NT2/D1 (cell line): ENCODE data around the gene CELA3B.
"Not testable (repeated sequence)": the region's sequence is repeated elsewhere in the genome, so short reads cannot be mapped to it uniquely, and the experiment has no call there.

Experiments used
- DNase-seq: peaks from one replicate; pipeline ENCODE4 v3.0.0-alpha.2; 2011; ENCODE audit warnings: low read depth, low spot score
- H3K27me3 ChIP-seq: 2 replicates; pipeline ENCODE4 v1.6.0; 2011; ENCODE audit warnings: mild to moderate bottlenecking; ENCODE audit not compliant: insufficient read length, insufficient read depth
- H3K36me3 ChIP-seq: 2 replicates; pipeline ENCODE4 v1.6.1; 2011; ENCODE audit warnings: mild to moderate bottlenecking, low read length, mixed read lengths; ENCODE audit not compliant: insufficient read depth, insufficient read length
- H3K4me1 ChIP-seq: 2 replicates; pipeline ENCODE4 v1.5.1; 2011; ENCODE audit not compliant: insufficient read depth, insufficient read length
- H3K4me3 ChIP-seq: 2 replicates; pipeline ENCODE4 v1.5.1; 2011; ENCODE audit warnings: low read depth; ENCODE audit not compliant: insufficient read length
- H3K9ac ChIP-seq: 2 replicates; pipeline ENCODE4 v1.6.0; 2011; ENCODE audit warnings: low read depth; ENCODE audit not compliant: insufficient read length
- H3K9me3 ChIP-seq: 2 replicates; pipeline ENCODE4 v1.5.1; 2011; ENCODE audit warnings: mild to moderate bottlenecking, low read length; ENCODE audit not compliant: insufficient read depth

Gene CELA3B

GRCh38 chr1:21974699-21975098, 2.1 kb upstream of the CELA3B start:
- not testable (repeated sequence) for H3K9me3 ChIP-seq, H3K4me3 ChIP-seq, H3K27me3 ChIP-seq, H3K4me1 ChIP-seq, H3K36me3 ChIP-seq, H3K9ac ChIP-seq, DNase-seq

- not testable (repeated sequence) for H3K4me3 ChIP-seq, DNase-seq, H3K9me3 ChIP-seq, H3K9ac ChIP-seq, H3K27me3 ChIP-seq, H3K36me3 ChIP-seq, H3K4me1 ChIP-seq
Measured at GRCh38 chr1:21975296-21975695, 1.5 kb upstream of the CELA3B start.

- not testable (repeated sequence) for H3K36me3 ChIP-seq, H3K9ac ChIP-seq, H3K9me3 ChIP-seq, DNase-seq, H3K4me1 ChIP-seq, H3K27me3 ChIP-seq, H3K4me3 ChIP-seq
Measured at GRCh38 chr1:21978209-21978608, 1.4 kb downstream of the CELA3B start.

- not testable (repeated sequence) for H3K36me3 ChIP-seq, H3K27me3 ChIP-seq, H3K9me3 ChIP-seq, H3K9ac ChIP-seq, H3K4me3 ChIP-seq, H3K4me1 ChIP-seq, DNase-seq
Measured at GRCh38 chr1:21980515-21981220, 3.8 kb downstream of the CELA3B start.

GRCh38 chr1:21981253-21981652, 4.4 kb downstream of the CELA3B start:
- not testable (repeated sequence) for H3K9ac ChIP-seq, H3K27me3 ChIP-seq, H3K4me3 ChIP-seq, H3K36me3 ChIP-seq, DNase-seq, H3K4me1 ChIP-seq, H3K9me3 ChIP-seq

- H3K4me3 ChIP-seq, H3K27me3 ChIP-seq, H3K4me1 ChIP-seq, DNase-seq, H3K36me3 ChIP-seq, H3K9ac ChIP-seq, H3K9me3 ChIP-seq: not testable (repeated sequence)
Measured at GRCh38 chr1:21982122-21982521, 5.3 kb downstream of the CELA3B start.

GRCh38 chr1:21983539-21983938, 6.7 kb downstream of the CELA3B start:
- not testable (repeated sequence) for H3K36me3 ChIP-seq, H3K4me1 ChIP-seq, H3K9me3 ChIP-seq, H3K27me3 ChIP-seq, DNase-seq, H3K9ac ChIP-seq, H3K4me3 ChIP-seq

- H3K27me3 ChIP-seq, H3K36me3 ChIP-seq, DNase-seq: not testable (repeated sequence)
Measured at GRCh38 chr1:21985893-21986292, 9.1 kb downstream of the CELA3B start.

GRCh38 chr1:21986386-21986785, 9.6 kb downstream of the CELA3B start:
- not testable (repeated sequence) for H3K4me3 ChIP-seq, H3K36me3 ChIP-seq, H3K9ac ChIP-seq, DNase-seq, H3K27me3 ChIP-seq, H3K9me3 ChIP-seq, H3K4me1 ChIP-seq

More at GRCh38 chr1:21985893-21986292, 9.1 kb downstream of the CELA3B start:
- not testable (repeated sequence) for H3K4me3 ChIP-seq, H3K4me1 ChIP-seq, H3K9me3 ChIP-seq, H3K9ac ChIP-seq

GRCh38 chr1:21989672-21990393, 13.0 kb downstream of the CELA3B start:
- not testable (repeated sequence) for H3K9me3 ChIP-seq, H3K4me1 ChIP-seq, H3K27me3 ChIP-seq, H3K4me3 ChIP-seq, H3K9ac ChIP-seq, H3K36me3 ChIP-seq, DNase-seq

GRCh38 chr1:21992186-21992585, 15.4 kb downstream of the CELA3B start:
- not testable (repeated sequence) for H3K9ac ChIP-seq, H3K36me3 ChIP-seq, H3K9me3 ChIP-seq, H3K4me3 ChIP-seq, H3K27me3 ChIP-seq, DNase-seq, H3K4me1 ChIP-seq

GRCh38 chr1:21994716-21995115, 17.9 kb downstream of the CELA3B start:
- not testable (repeated sequence) for H3K36me3 ChIP-seq, H3K27me3 ChIP-seq, DNase-seq, H3K4me3 ChIP-seq, H3K4me1 ChIP-seq, H3K9ac ChIP-seq, H3K9me3 ChIP-seq
